ENCODE results near the gene TMEM208.

DNA sequence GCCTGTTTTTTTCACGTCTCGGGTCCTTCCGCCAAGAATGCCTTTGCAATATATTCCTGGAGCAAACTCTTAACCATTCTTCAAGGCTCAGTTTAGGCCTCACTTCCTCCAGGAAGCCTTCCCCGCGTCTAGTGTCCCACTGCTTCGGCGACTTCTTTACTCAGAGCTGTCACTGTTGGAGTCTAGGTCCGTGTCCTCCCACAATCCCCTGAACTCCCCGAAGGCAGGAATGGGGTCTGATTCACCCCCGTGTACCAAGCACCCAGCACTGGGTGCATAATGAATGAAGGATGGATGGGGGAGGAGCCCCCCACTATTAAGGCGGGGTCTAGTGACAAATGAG, 43.7 kb upstream of the TMEM208 start:
- no peak for TF ChIP-seq EGR1 (IDR thresholded peaks at IDR 0.05; ENCODE audit: borderline replicate concordance, low read depth, low read length)
- TF ChIP-seq EP300 (IDR thresholded peaks at IDR 0.05; ENCODE audit: borderline replicate concordance in 1 of 2, low read depth in 2 of 2, low read length in 2 of 2): no peak
- TF ChIP-seq, protein P1, sequence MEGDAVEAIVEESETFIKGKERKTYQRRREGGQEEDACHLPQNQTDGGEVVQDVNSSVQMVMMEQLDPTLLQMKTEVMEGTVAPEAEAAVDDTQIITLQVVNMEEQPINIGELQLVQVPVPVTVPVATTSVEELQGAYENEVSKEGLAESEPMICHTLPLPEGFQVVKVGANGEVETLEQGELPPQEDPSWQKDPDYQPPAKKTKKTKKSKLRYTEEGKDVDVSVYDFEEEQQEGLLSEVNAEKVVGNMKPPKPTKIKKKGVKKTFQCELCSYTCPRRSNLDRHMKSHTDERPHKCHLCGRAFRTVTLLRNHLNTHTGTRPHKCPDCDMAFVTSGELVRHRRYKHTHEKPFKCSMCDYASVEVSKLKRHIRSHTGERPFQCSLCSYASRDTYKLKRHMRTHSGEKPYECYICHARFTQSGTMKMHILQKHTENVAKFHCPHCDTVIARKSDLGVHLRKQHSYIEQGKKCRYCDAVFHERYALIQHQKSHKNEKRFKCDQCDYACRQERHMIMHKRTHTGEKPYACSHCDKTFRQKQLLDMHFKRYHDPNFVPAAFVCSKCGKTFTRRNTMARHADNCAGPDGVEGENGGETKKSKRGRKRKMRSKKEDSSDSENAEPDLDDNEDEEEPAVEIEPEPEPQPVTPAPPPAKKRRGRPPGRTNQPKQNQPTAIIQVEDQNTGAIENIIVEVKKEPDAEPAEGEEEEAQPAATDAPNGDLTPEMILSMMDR (IDR thresholded peaks at IDR 0.05; ENCODE audit: control extremely low read depth in 1 of 3, insufficient read depth in 1 of 3, low read depth in 1 of 3, low read length in 3 of 3): no peak
- TF ChIP-seq ZNF274 (IDR thresholded peaks at IDR 0.05; ENCODE audit: borderline replicate concordance, extremely low read depth, low read length): no peak
- TF ChIP-seq BRCA1 (IDR thresholded peaks at IDR 0.05; ENCODE audit: low read depth, low read length): no peak
- no peak for TF ChIP-seq NRF1 (IDR thresholded peaks at IDR 0.05; ENCODE audit: low read depth, low read length)
- no peak for TF ChIP-seq E2F6 (IDR thresholded peaks at IDR 0.05)
